Left lung (tissue), 10 donors: ENCODE results near the gene DMRTC2. TPM values are rescaled to one million over a fixed set of nuclear protein-coding genes. Genes with fewer than 3 reads are reported as not detected.

Source experiments
- ATAC-seq: fragments of 200-7000 bp; cut with Tn5 transposase; one replicate; pipeline ENCODE4 v1.9.1; 2020; ENCODE audit warnings: moderate library complexity
- DNase-seq, 4 donors: peaks; one replicate each; pipeline ENCODE4 v3.0.0-alpha.2; 2013 to 2020
- H3K27ac ChIP-seq, 2 donors: fragments of 200-600 bp; sonication (generic) in 1 of 2; one replicate each; pipeline versions ENCODE4 v1.5.0 to v1.8.0; 2020 to 2021
- H3K27me3 ChIP-seq, 2 donors: fragments of 200-600 bp; sonication (generic) in 1 of 2; one replicate each; pipeline versions ENCODE4 v1.5.0 to v1.8.0; 2020 to 2021
- H3K36me3 ChIP-seq, 2 donors: fragments of 200-600 bp; sonication (generic) in 1 of 2; one replicate each; pipeline versions ENCODE4 v1.5.0 to v1.8.0; 2020 to 2021
- H3K4me1 ChIP-seq, 2 donors: fragments of 200-600 bp; one replicate each; pipeline ENCODE4 v1.8.0; 2021
- H3K4me3 ChIP-seq, 2 donors: fragments of 200-600 bp; sonication (generic) in 1 of 2; one replicate each; pipeline versions ENCODE4 v1.5.0 to v1.8.0; 2020 to 2021; ENCODE audit warnings: mild to moderate bottlenecking in 1 of 2
- H3K9me3 ChIP-seq, 2 donors: fragments of 200-600 bp; sonication (generic) in 1 of 2; one replicate each; pipeline versions ENCODE4 v1.5.0 to v1.8.0; 2020 to 2021
- intact Hi-C, 2 donors: fragments of 100-400 bp; cut with DNase I; formaldehyde crosslinking; loops; one replicate each; pipeline versions ENCODE4 v1.11.2 to v1.14.2; 2022
- polyA plus RNA-seq, 6 donors: library from polyadenylated mRNA; unstranded; fragments of 120-200 nt; gene quantifications; one replicate each; pipeline ENCODE4 v1.2.1, GENCODE V29; 2013; ENCODE audit not compliant: insufficient read length in 6 of 6
- total RNA-seq, 2 donors: library from RNA; stranded (reverse); fragmentation: NEBNext Ultra II Directional; extraction: Animal tissue kit (Norgen Biotek cat#: 25700); gene quantifications; one replicate each; pipeline ENCODE4 v1.2.1, GENCODE V29; 2021
- TF ChIP-seq, protein P1 (sequence below), 2 donors: fragments of 200-600 bp; sonication (generic) in 1 of 2; IDR thresholded peaks; one replicate each; pipeline versions ENCODE4 v1.5.0 to v1.8.0; 2021; ENCODE audit warnings: antibody characterized with exemption in 2 of 2
- donor health status: DM: no; HTN: yes; CAD: no.
- donor health status: DM: no; HTN: no; CAD: no.

The DMRTC2 gene
- total and polyA plus RNA-seq, 8 donors: not detected

DNA sequence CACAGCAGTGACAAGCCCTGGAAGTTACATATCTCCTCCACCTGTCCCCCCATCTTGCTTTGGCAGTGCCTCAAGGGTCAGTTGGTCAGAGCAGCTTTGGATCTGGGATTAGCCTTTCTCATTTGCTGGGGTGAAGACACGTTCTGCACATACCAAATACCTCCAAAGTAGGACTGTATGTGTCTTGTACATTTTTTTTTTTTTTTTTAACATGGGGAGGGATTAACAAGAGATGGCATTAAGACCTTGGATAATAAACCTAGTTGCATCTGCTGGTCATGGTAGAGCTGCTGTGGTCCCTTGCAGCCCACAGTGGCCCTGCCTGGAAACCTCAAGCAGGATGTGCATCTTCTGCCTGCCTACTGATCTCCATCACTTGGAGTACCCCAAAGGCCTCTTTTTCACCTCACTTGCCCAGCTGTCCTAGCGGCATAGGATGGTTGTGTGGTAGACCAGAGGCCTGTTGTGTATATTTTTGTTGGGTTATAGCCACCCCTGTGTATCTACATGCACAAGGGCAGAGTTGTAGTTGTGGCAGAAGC lies 17.7 kb downstream of the DMRTC2 start:
- no peaks in the 10 kb centered on the region for H3K9me3 ChIP-seq
- TF ChIP-seq, protein P1, sequence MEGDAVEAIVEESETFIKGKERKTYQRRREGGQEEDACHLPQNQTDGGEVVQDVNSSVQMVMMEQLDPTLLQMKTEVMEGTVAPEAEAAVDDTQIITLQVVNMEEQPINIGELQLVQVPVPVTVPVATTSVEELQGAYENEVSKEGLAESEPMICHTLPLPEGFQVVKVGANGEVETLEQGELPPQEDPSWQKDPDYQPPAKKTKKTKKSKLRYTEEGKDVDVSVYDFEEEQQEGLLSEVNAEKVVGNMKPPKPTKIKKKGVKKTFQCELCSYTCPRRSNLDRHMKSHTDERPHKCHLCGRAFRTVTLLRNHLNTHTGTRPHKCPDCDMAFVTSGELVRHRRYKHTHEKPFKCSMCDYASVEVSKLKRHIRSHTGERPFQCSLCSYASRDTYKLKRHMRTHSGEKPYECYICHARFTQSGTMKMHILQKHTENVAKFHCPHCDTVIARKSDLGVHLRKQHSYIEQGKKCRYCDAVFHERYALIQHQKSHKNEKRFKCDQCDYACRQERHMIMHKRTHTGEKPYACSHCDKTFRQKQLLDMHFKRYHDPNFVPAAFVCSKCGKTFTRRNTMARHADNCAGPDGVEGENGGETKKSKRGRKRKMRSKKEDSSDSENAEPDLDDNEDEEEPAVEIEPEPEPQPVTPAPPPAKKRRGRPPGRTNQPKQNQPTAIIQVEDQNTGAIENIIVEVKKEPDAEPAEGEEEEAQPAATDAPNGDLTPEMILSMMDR (IDR thresholded peaks at IDR 0.05): no peak
- H3K4me1 ChIP-seq: peaks cover 19 to 74% of the 10 kb centered on the region in 2 donors
- intact Hi-C loops: loop anchor here in 1 of 2 donors (10.0 kb wide), 1 partner anchor 72 kb away; no protein-coding TSS in a partner anchor
- H3K27me3 ChIP-seq: no peaks in the 10 kb centered on the region
- peak overlapping the region in 1 of 2 donors; percentile 96 for H3K4me3 ChIP-seq
- no peak overlapping the region for H3K27ac ChIP-seq
- ATAC-seq (no peak), DNase-seq (no peak)
- peaks cover 4 to 68% of the 10 kb centered on the region in 2 donors for H3K36me3 ChIP-seq

GRCh38 chr19:41863209-41863931 lies 18.5 kb downstream of the DMRTC2 start:
- peaks cover 4 to 76% of the 10 kb centered on the region in 2 donors for H3K36me3 ChIP-seq
- TF ChIP-seq, protein P1 (IDR thresholded peaks at IDR 0.05): no peak
- no peaks in the 10 kb centered on the region for H3K9me3 ChIP-seq
- H3K4me1 ChIP-seq: peaks cover 26 to 82% of the 10 kb centered on the region in 2 donors
- H3K27ac ChIP-seq: no peak overlapping the region
- ATAC-seq (no peak), DNase-seq (no peak)
- intact Hi-C loops: loop anchor here in 1 of 2 donors (10.0 kb wide), 1 partner anchor 71 kb away; no protein-coding TSS in a partner anchor
- peak overlapping the region in 1 of 2 donors; percentile 96 for H3K4me3 ChIP-seq
- no peaks in the 10 kb centered on the region for H3K27me3 ChIP-seq

GRCh38 chr19:41864374-41864773 lies 19.5 kb downstream of the DMRTC2 start:
- peaks cover 5 to 86% of the 10 kb centered on the region in 2 donors for H3K36me3 ChIP-seq

GRCh38 chr19:41866284-41866683 lies 21.4 kb downstream of the DMRTC2 start:
- H3K9me3 ChIP-seq: no peaks in the 10 kb centered on the region
- TF ChIP-seq, protein P1 (IDR thresholded peaks at IDR 0.05): no peak
- peak overlapping the region in 1 of 2 donors; percentile 33 for H3K27ac ChIP-seq
- intact Hi-C loops: loop anchor here in 1 of 2 donors (10.0 kb wide), 1 partner anchor 69 kb away; no protein-coding TSS in a partner anchor
- DNase-seq: no peak
- no peak overlapping the region for H3K4me3 ChIP-seq
- ATAC-seq: no peak
- no peaks in the 10 kb centered on the region for H3K27me3 ChIP-seq
- peaks cover 35 to 98% of the 10 kb centered on the region in 2 donors for H3K4me1 ChIP-seq
- H3K36me3 ChIP-seq: peaks cover 6 to 99% of the 10 kb centered on the region in 2 donors

More at GRCh38 chr19:41864374-41864773, 19.5 kb downstream of the DMRTC2 start:
- peaks cover 34 to 87% of the 10 kb centered on the region in 2 donors for H3K4me1 ChIP-seq
- no peak overlapping the region for H3K27ac ChIP-seq
- TF ChIP-seq, protein P1 (IDR thresholded peaks at IDR 0.05): no peak
- ATAC-seq (no peak), DNase-seq (no peak)
- no peaks in the 10 kb centered on the region for H3K9me3 ChIP-seq
- H3K27me3 ChIP-seq: no peaks in the 10 kb centered on the region
- intact Hi-C loops: loop anchor here in 1 of 2 donors (10.0 kb wide), 1 partner anchor 70 kb away; no protein-coding TSS in a partner anchor
- H3K4me3 ChIP-seq: no peak overlapping the region
